PC-9 (cell line): Measurements from ENCODE around the gene GAST. TPM values are rescaled to one million over a fixed set of nuclear protein-coding genes. Genes with fewer than 3 reads are reported as not detected.

Experiments
- BruUV-seq: library from RNA; stranded (reverse); fragments of 400-500 nt; replicated peaks from 2 replicates; lab custom pipeline; 2021; lab: Mats Ljungman, UMichigan
- CTCF ChIA-PET: fragments of 300-600 bp; sonication (Branson Sonifier 250); formaldehyde crosslinking; loops from one replicate; lab custom pipeline; 2022; ENCODE audit warnings: antibody characterized with exemption; lab: Charles Lee
- POLR2A ChIA-PET: fragments of 300-600 bp; sonication (Branson Sonifier 250); formaldehyde crosslinking; loops from one replicate; lab custom pipeline; 2022; ENCODE audit warnings: antibody characterized with exemption; ENCODE audit not compliant: unreplicated experiment; lab: Charles Lee
- DNase-seq, 2 experiments: peaks; one replicate each; pipeline versions ENCODE4 v3.0.0 to v3.0.0-alpha.2; 2015 to 2022; ENCODE audit warnings: mixed read lengths in 1 of 2
- H2AFZ ChIP-seq: fragments of 200-600 bp; sonication (generic); 2 replicates; pipeline ENCODE4 v1.8.1; 2017; ENCODE audit warnings: antibody characterized with exemption
- H3F3A ChIP-seq: fragments of 200-600 bp; sonication (generic); 2 replicates; pipeline ENCODE4 v1.8.1; 2017; ENCODE audit warnings: antibody characterized with exemption, mild to moderate bottlenecking, low read depth; ENCODE audit not compliant: insufficient read depth
- H3K27ac ChIP-seq: fragments of 200-600 bp; sonication (generic); 2 replicates; pipeline ENCODE4 v1.6.1; 2016; ENCODE audit warnings: mixed run types
- H3K27me3 ChIP-seq: fragments of 200-600 bp; sonication (generic); 2 replicates; pipeline ENCODE4 v1.6.1; 2016; ENCODE audit warnings: low read depth, mixed run types; ENCODE audit not compliant: insufficient read depth
- H3K36me3 ChIP-seq: fragments of 200-600 bp; sonication (generic); 2 replicates; pipeline ENCODE4 v1.6.1; 2016; ENCODE audit warnings: low read depth, mixed run types
- H3K4me1 ChIP-seq: fragments of 200-600 bp; sonication (generic); replicated peaks from 2 replicates; pipeline ENCODE4 v1.6.1; 2016; ENCODE audit warnings: mixed run types; ENCODE audit not compliant: insufficient read depth
- H3K4me2 ChIP-seq: fragments of 200-600 bp; sonication (generic); 2 replicates; pipeline ENCODE4 v1.6.1; 2017; ENCODE audit warnings: mixed run types
- H3K4me3 ChIP-seq: fragments of 200-600 bp; sonication (generic); 2 replicates; pipeline ENCODE4 v1.6.1; 2016; ENCODE audit warnings: mixed run types
- H3K79me2 ChIP-seq: fragments of 200-600 bp; sonication (generic); 2 replicates; pipeline ENCODE4 v1.6.1; 2017; ENCODE audit warnings: low read depth, mixed run types
- H3K9me2 ChIP-seq: fragments of 200-600 bp; sonication (generic); 2 replicates; pipeline ENCODE4 v1.8.1; 2017; ENCODE audit warnings: mild to moderate bottlenecking; ENCODE audit not compliant: insufficient read depth
- H3K9me3 ChIP-seq: fragments of 200-600 bp; sonication (generic); 2 replicates; pipeline ENCODE4 v1.8.1; 2016; ENCODE audit warnings: low read depth; ENCODE audit not compliant: insufficient read depth
- H4K20me1 ChIP-seq: fragments of 200-600 bp; sonication (generic); 2 replicates; pipeline ENCODE4 v1.8.1; 2017; ENCODE audit not compliant: insufficient read depth
- CTCF ChIP-seq: fragments of 200-600 bp; sonication (generic); conservative IDR thresholded peaks from 2 replicates; pipeline ENCODE4 v1.6.1; 2017; ENCODE audit warnings: mixed run types, antibody characterized with exemption, mild to moderate bottlenecking, moderate library complexity
- EZH2 ChIP-seq: fragments of 200-600 bp; sonication (generic); IDR thresholded peaks from 2 replicates; pipeline ENCODE4 v1.8.0; 2017; ENCODE audit warnings: antibody characterized with exemption, low read depth
- intact Hi-C: fragments of 100-400 bp; cut with micrococcal nuclease; formaldehyde crosslinking; loops from one replicate; pipeline ENCODE4 v1.10.0; 2022; ENCODE audit not compliant: unreplicated experiment
- total RNA-seq: library from RNA; stranded (reverse); gene quantifications from 2 replicates; pipeline ENCODE4 v1.2.3, GENCODE V29; 2021

The GAST gene
- total RNA-seq, 1 experiment from 2014 or later, result 0.87 TPM

GRCh38 chr17:41739661-41740352, 27.7 kb downstream of the GAST start:
- Histone ChIP-seq H3K4me2 (peak overlapping the region; percentile 42), H3K9me2 (no peaks in the 10 kb centered on the region), H3K36me3 (no peaks in the 10 kb centered on the region), H3F3A (peaks cover 32% of the 10 kb centered on the region), H3K9me3 (no peaks in the 10 kb centered on the region), H3K79me2 (no peaks in the 10 kb centered on the region), H3K27ac (peak overlapping the region; percentile 74), H2AFZ (no peak overlapping the region), H4K20me1 (no peaks in the 10 kb centered on the region), H3K27me3 (peaks cover 15% of the 10 kb centered on the region; the same call in 1 of the 2 replicates), H3K4me1 (peaks cover 40% of the 10 kb centered on the region), H3K4me3 (no peak overlapping the region)
- POLR2A ChIA-PET, result interaction anchor here (0.6 to 1.0 kb wide), 2 partner anchors 32 to 47 kb away, joined by 3 to 5 read pairs; partner anchors contain the start of gene JUP
- no TSS peak for BruUV-seq
- CTCF ChIA-PET, result no interaction called here
- TF ChIP-seq EZH2, result no peak
- intact Hi-C loops, result loop anchor here (2.0 to 10.0 kb wide), 5 partner anchors 33 to 219 kb away; partner anchors contain the start of genes JUP and KLHL11
- peak; percentile 30 to 91 for DNase-seq

- Histone ChIP-seq H3K36me3 (no peaks in the 10 kb centered on the region), H3K4me1 (peaks cover 35% of the 10 kb centered on the region), H3K4me3 (no peak overlapping the region), H3K27ac (peak overlapping the region; percentile 55), H4K20me1 (no peaks in the 10 kb centered on the region), H3K9me2 (no peaks in the 10 kb centered on the region), H3K9me3 (no peaks in the 10 kb centered on the region), H3F3A (peaks cover 28% of the 10 kb centered on the region; the same call in 1 of the 2 replicates), H3K79me2 (no peaks in the 10 kb centered on the region), H2AFZ (no peak overlapping the region), H3K4me2 (no peak overlapping the region), H3K27me3 (peaks cover 8% of the 10 kb centered on the region; the same call in 1 of the 2 replicates)
- ChIA-PET POLR2A (interaction anchor here (0.6 to 1.0 kb wide), 2 partner anchors 31 to 46 kb away, joined by 3 to 5 read pairs; partner anchors contain the start of gene JUP), CTCF (interaction anchor here (0.6 kb wide), 1 partner anchor 57 kb away, joined by 6 read pairs; no protein-coding TSS in a partner anchor)
- intact Hi-C loops, result no loop called here
- no peak for TF ChIP-seq CTCF
- no peak for TF ChIP-seq EZH2
- DNase-seq, result no peak
- BruUV-seq, result no TSS peak
Observed at GRCh38 chr17:41740506-41740905, 28.4 kb downstream of the GAST start.

GRCh38 chr17:41741709-41742108, 29.6 kb downstream of the GAST start:
- Histone ChIP-seq H3K27me3 (0 out of 2 replicates have a peak, but pooled peaks cover 2% of the 10 kb centered on the region), H2AFZ (no peak overlapping the region), H3K4me2 (no peak overlapping the region), H3K4me1 (peaks cover 29% of the 10 kb centered on the region), H4K20me1 (no peaks in the 10 kb centered on the region), H3K79me2 (no peaks in the 10 kb centered on the region), H3F3A (peaks cover 27% of the 10 kb centered on the region; the same call in 1 of the 2 replicates), H3K4me3 (no peak overlapping the region), H3K27ac (no peak overlapping the region), H3K36me3 (no peaks in the 10 kb centered on the region), H3K9me2 (no peaks in the 10 kb centered on the region), H3K9me3 (no peaks in the 10 kb centered on the region)
- POLR2A ChIA-PET, result no interaction called here
- BruUV-seq, result no TSS peak
- intact Hi-C loops, result no loop called here
- no peak for TF ChIP-seq CTCF
- no peak for TF ChIP-seq EZH2
- no peak for DNase-seq
- CTCF ChIA-PET, result no interaction called here
